ENCODE measurements around the gene FAM118A. TPM values are rescaled to one million over a fixed set of nuclear protein-coding genes. Genes with fewer than 3 reads are reported as not detected.

FAM118A gene
- total RNA-seq, 6 experiments from 2014 or later = 8.6 to 13.2 (median 10.7) TPM

GRCh38 chr22:45278125-45278524 is 31.6 kb upstream of the FAM118A start:
- H3K27me3 Mint-ChIP-seq (ENCODE audit: insufficient read depth) = peaks cover 3% of the 10 kb centered on the region
- no peak overlapping the region for H3K27ac Mint-ChIP-seq
- no peak for TF ChIP-seq CTCF (IDR thresholded peaks at IDR 0.05)
- H3K9me3 Mint-ChIP-seq = no peaks in the 10 kb centered on the region
- peaks cover 18% of the 10 kb centered on the region for H3K4me1 Mint-ChIP-seq (ENCODE audit: low read depth)
- H3K4me3 Mint-ChIP-seq = no peak overlapping the region
- no peaks in the 10 kb centered on the region for H3K36me3 Mint-ChIP-seq (ENCODE audit: low read depth)
- DNase-seq = no peak

GRCh38 chr22:45280587-45280980 is 29.1 kb upstream of the FAM118A start:
- Mint-ChIP-seq H3K36me3 (ENCODE audit: low read depth) (no peaks in the 10 kb centered on the region), H3K9me3 (no peaks in the 10 kb centered on the region), H3K4me1 (ENCODE audit: low read depth) (peaks cover 18% of the 10 kb centered on the region), H3K4me3 (no peak overlapping the region), H3K27me3 (ENCODE audit: insufficient read depth) (peaks cover 7% of the 10 kb centered on the region), H3K27ac (no peak overlapping the region)
- DNase-seq = no peak
- no peak for TF ChIP-seq CTCF (IDR thresholded peaks at IDR 0.05)

DNA sequence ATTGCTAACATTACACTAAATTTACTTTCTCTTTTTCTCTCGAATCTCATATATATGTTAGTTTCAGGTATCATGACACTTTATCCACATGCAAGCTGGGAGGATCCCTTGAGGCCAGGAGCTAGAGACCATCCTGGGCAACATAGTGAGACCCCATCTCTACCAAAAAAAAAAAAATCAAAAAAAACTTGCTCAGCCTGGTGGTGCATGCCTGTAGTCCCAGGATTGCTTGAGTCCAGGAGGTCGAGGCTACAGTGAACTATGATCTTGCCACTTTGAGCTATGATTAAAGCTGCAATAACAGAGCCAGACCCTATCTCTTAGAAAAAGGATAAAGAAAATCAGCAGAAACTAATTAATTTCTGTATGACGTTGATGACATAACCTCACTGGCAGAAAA is 28.7 kb upstream of the FAM118A start:
- no peaks in the 10 kb centered on the region for H3K9me3 Mint-ChIP-seq
- no peak overlapping the region for H3K4me3 Mint-ChIP-seq
- H3K4me1 Mint-ChIP-seq (ENCODE audit: low read depth) = peaks cover 18% of the 10 kb centered on the region
- H3K36me3 Mint-ChIP-seq (ENCODE audit: low read depth) = no peaks in the 10 kb centered on the region
- no peak for TF ChIP-seq CTCF (IDR thresholded peaks at IDR 0.05)
- no peak overlapping the region for H3K27ac Mint-ChIP-seq
- no peak for DNase-seq
- H3K27me3 Mint-ChIP-seq (ENCODE audit: insufficient read depth) = peaks cover 12% of the 10 kb centered on the region

DNA sequence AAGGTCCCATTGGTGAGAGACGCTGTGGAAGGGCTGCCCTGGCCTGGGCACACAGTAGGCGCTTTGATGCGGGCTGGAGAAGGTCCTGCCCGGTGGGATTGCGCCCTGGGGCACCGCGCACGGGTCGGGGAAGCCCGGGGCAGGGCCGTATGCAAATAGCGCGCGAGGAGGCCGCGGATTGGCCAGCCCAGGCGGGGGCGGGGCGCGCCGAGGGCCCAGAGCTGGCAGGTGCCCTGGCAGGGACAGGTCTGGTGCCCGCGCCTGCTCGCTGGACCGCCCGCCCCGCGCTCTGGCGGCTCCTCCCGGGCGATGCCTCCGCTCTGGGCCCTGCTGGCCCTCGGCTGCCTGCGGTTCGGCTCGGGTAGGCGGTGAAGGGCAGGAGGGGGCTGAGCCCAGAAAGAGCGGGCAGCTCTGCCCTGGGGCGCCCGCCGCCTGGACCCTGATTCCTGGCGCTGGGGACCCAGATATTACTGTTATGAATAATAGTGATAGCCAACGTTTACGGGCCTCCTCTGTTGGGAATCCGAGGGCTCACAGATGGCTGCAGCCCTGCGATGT is 24.9 kb upstream of the FAM118A start, which contains the start of gene UPK3A:
Gene UPK3A, plus strand, starts transcription at position 245 of the 558 bp plus-strand sequence. Its CDS starts 65 bp downstream, at position 310.
- H3K27ac Mint-ChIP-seq = no peak within 1 kb of the TSS
- TF ChIP-seq CTCF (IDR thresholded peaks at IDR 0.05) = no peak
- H3K27me3 Mint-ChIP-seq (ENCODE audit: insufficient read depth) = peaks cover 26% of the 10 kb centered on the region
- DNase-seq = no peak
- H3K4me3 Mint-ChIP-seq = no peak within 1 kb of the TSS
- no peaks in the 10 kb centered on the region for H3K36me3 Mint-ChIP-seq (ENCODE audit: low read depth)
- H3K4me1 Mint-ChIP-seq (ENCODE audit: low read depth) = peaks cover 13% of the 10 kb centered on the region
- H3K9me3 Mint-ChIP-seq = no peaks in the 10 kb centered on the region

- Mint-ChIP-seq H3K9me3 (no peaks in the 10 kb centered on the region), H3K4me3 (no peak overlapping the region), H3K27me3 (ENCODE audit: insufficient read depth) (peaks cover 28% of the 10 kb centered on the region), H3K4me1 (ENCODE audit: low read depth) (peaks cover 8% of the 10 kb centered on the region; the same call in 1 of the 2 replicates), H3K36me3 (ENCODE audit: low read depth) (no peaks in the 10 kb centered on the region), H3K27ac (no peak overlapping the region)
- no peak for TF ChIP-seq CTCF (IDR thresholded peaks at IDR 0.05)
- DNase-seq = no peak
Measured at GRCh38 chr22:45285263-45286058, 24.3 kb upstream of the FAM118A start.

Data from HFFc6 (cell line).